ENCODE results near the gene DOCK2.

DOCK2 gene

DNA sequence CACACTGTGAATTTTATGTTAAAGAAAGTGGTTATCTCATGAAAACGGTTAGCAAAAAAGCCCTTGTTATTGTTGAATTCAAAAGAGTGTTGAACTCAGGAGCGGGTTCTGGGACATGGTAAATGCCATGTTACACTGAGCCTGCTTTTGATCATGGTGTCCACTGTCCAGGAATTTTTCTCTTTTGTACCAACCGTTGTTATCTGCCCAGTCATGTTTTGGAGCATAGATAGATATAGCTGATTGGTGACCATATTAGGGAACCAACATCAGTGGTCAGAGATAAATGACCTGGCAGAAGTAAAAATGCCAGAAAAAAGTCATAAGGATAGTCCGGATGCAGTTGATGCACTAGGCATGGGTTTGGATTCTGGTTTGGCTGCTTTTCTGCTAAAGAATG is 29.3 kb downstream of the DOCK2 start:
- TF ChIP-seq ZFX (IDR thresholded peaks at IDR 0.05; ENCODE audit: borderline replicate concordance): no peak
- TF ChIP-seq, protein P1, sequence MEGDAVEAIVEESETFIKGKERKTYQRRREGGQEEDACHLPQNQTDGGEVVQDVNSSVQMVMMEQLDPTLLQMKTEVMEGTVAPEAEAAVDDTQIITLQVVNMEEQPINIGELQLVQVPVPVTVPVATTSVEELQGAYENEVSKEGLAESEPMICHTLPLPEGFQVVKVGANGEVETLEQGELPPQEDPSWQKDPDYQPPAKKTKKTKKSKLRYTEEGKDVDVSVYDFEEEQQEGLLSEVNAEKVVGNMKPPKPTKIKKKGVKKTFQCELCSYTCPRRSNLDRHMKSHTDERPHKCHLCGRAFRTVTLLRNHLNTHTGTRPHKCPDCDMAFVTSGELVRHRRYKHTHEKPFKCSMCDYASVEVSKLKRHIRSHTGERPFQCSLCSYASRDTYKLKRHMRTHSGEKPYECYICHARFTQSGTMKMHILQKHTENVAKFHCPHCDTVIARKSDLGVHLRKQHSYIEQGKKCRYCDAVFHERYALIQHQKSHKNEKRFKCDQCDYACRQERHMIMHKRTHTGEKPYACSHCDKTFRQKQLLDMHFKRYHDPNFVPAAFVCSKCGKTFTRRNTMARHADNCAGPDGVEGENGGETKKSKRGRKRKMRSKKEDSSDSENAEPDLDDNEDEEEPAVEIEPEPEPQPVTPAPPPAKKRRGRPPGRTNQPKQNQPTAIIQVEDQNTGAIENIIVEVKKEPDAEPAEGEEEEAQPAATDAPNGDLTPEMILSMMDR (IDR thresholded peaks at IDR 0.05): no peak
- no peak overlapping the region for H3K27ac ChIP-seq

DNA sequence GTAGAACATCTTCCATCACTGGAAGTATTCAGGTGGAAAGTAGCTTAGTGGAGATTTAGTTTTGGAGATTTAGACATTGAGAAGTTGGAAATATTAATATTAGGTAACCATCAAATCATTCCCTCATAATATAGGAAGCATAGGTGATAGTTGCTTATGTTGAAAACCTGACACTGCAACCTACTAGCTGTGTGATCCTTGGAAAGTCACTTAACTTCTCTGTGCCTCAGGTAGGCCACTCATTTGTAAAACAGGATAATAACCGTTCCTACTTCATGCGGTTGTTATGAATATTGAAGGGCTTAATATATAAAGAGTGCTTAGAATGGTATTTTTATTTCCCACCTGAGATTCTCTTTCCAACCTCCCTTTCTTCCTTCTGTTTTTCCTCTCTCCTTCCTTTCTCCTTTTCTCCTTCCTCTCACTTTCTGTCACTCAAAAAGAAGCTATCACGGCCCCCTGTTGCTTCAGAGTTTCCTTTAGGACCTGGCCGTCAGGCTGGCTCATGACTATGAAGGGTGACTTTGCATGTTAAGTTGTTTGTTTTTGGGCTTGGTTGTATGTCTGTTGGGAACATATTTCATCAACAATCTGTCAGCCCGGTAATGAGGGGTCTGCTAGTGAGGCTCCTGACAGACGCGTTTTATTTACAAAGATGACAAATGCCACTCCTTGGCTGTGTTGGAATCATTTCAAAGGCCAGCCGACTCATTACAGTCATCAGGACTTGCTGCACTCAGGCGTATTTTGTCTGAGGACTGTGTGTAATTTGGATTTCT is 31.0 kb downstream of the DOCK2 start:
- no peak for TF ChIP-seq ZFX (IDR thresholded peaks at IDR 0.05; ENCODE audit: borderline replicate concordance)
- TF ChIP-seq, protein P1 (IDR thresholded peaks at IDR 0.05): no peak
- H3K27ac ChIP-seq: no peak overlapping the region

DNA sequence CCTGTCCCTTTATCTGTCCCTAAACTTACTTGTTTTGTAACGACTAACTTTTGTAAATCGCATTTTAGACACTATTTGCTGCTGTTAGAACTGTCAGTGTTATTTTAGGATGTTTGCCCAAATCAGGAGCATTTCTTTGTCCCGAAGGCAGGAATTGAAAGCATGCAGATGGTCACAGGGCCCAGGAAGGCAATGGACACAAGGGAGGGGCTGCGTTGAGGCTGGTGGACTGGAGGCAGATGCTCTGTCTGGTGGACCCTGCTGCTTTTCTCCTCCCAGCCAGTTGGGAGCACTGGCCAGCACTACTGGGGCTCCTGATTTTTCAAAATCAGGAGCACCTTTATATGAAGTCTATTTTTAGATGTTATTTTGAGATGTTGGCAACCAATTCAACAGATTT is 31.7 kb downstream of the DOCK2 start:
- no peak overlapping the region for H3K27ac ChIP-seq
- TF ChIP-seq, protein P1 (IDR thresholded peaks at IDR 0.05): no peak
- TF ChIP-seq ZFX (IDR thresholded peaks at IDR 0.05; ENCODE audit: borderline replicate concordance): no peak

DNA sequence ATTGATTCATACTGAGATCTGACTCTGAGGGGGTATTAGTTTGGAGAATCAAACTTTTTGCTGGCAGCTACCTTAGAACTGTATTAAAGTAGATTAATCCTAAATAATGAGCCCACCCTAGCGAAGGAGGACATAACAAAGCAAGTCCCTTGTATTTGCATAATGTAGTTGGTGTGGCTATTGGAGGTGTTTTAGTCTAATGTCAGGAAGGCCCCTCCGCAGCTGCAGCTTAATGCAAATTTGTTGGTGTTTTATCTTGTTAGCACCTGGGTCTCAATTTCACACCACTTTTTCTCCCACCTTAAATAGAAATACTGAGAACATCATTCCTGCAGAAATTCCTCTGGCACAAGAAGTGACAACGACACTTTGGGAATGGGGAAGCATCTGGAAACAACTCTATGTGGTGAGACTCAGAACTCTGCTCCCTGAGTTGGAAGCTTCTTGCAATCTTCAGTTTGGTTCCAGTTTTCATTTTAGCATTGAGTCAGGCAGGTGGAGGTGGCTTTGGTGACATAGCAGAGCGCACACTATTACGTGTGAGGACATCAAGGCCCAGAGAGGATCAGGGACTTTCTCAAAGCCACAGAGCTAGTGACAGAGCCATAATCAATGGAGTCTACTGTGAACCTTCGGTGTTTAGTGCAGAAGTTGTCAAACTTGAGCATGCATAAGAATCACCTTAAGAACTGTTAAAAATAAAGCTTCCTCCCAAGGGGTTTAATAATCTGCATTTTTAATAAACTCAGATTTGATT is 33.9 kb downstream of the DOCK2 start:
- no peak for TF ChIP-seq ZFX (IDR thresholded peaks at IDR 0.05; ENCODE audit: borderline replicate concordance)
- TF ChIP-seq, protein P1 (IDR thresholded peaks at IDR 0.05): no peak
- no peak overlapping the region for H3K27ac ChIP-seq

DNA sequence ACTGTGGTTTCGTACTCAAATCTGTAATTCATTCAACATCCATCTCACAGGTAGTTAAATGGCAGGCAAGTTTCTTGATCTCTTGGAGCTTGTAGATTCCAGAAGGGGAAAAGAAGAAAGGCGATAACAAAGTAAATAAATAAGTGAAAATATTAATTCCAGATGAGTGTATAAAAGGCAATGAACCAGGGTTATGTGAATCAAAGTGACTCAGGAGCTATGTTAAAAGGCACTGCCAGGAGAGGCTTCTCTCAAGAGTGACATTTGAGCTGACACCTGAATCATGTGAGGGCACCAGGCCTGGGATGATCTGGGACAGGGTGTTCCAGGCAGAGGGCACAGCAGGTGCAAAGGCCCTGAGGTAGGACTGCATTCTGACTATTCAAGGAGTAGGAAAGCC is 45.0 kb downstream of the DOCK2 start:
- no peak for TF ChIP-seq ZFX (IDR thresholded peaks at IDR 0.05; ENCODE audit: borderline replicate concordance)
- TF ChIP-seq, protein P1 (IDR thresholded peaks at IDR 0.05): no peak
- no peak overlapping the region for H3K27ac ChIP-seq

DNA sequence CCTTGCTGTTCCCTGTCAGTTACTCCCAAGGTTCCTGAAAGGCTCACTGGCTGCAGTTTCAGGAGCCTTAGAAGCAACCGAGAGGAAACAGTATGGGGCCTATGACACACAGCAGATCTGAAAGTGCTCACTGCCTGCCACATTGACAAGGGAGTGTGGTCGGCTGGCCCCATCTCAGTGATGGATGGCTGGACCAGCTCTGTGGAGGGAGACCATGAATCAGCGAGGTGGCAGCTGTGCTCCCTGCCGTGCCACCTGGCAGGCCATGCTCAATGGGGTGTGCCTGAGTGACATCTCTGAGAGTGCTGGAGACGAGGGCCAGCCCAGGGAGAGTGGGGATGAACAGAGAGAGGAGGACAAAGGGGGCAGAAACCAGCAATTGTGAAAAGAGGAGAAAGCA is 49.1 kb downstream of the DOCK2 start:
- no peak overlapping the region for H3K27ac ChIP-seq
- TF ChIP-seq, protein P1 (IDR thresholded peaks at IDR 0.05): no peak
- TF ChIP-seq ZFX (IDR thresholded peaks at IDR 0.05; ENCODE audit: borderline replicate concordance): no peak

DNA sequence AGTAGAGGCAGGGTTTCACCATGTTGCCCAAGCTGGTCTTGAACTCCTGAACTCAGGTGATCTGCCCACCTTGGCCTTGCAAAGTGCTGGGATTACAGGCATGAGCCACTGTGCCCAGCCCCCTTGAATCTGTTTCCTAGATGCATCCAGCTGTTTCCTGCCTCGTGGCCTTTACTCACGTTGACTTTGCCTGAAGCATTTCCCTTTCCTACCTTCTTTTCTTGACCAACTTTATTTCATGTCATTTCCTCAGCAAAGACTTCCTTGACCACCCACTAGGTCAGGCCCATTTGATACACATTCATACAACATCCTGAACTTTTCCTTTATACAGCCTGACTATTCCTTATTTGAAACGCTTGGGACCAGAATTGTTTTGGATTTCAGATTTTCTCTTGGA is 51.0 kb downstream of the DOCK2 start:
- H3K27ac ChIP-seq: no peak overlapping the region
- TF ChIP-seq ZFX (IDR thresholded peaks at IDR 0.05; ENCODE audit: borderline replicate concordance): no peak
- TF ChIP-seq, protein P1 (IDR thresholded peaks at IDR 0.05): no peak
